Stomach (tissue), 4 donors: ENCODE measurements around the gene TMEM191C.

Experiments used
- POLR2A ChIP-seq, 4 donors: fragments of 450-650 bp; IDR thresholded peaks; one replicate each; pipeline ENCODE4 v1.6.1; 2016; ENCODE audit warnings: antibody characterized with exemption in 4 of 4, control low read depth in 2 of 4, mild to moderate bottlenecking in 1 of 4, moderate library complexity in 1 of 4
- POLR2AphosphoS5 ChIP-seq, 3 donors: sonication (generic); formaldehyde crosslinking; IDR thresholded peaks; one replicate each; pipeline ENCODE4 v1.6.1; 2016; ENCODE audit warnings: antibody characterized with exemption in 3 of 3
- TF ChIP-seq, protein P1 (sequence below), 7 experiments: fragments of 450-650 bp in 4 of 7; fragments of 200-600 bp in 3 of 7; sonication (generic) in 3 of 7; IDR thresholded peaks; one replicate each; pipeline ENCODE4 v1.5.1; 2016 to 2019; ENCODE audit warnings: antibody characterized with exemption in 7 of 7, control low read depth in 2 of 7, mild to moderate bottlenecking in 1 of 7

GRCh38 chr22:21450858-21451353 lies 16.3 kb upstream of the TMEM191C start:
- TF ChIP-seq, protein P1, sequence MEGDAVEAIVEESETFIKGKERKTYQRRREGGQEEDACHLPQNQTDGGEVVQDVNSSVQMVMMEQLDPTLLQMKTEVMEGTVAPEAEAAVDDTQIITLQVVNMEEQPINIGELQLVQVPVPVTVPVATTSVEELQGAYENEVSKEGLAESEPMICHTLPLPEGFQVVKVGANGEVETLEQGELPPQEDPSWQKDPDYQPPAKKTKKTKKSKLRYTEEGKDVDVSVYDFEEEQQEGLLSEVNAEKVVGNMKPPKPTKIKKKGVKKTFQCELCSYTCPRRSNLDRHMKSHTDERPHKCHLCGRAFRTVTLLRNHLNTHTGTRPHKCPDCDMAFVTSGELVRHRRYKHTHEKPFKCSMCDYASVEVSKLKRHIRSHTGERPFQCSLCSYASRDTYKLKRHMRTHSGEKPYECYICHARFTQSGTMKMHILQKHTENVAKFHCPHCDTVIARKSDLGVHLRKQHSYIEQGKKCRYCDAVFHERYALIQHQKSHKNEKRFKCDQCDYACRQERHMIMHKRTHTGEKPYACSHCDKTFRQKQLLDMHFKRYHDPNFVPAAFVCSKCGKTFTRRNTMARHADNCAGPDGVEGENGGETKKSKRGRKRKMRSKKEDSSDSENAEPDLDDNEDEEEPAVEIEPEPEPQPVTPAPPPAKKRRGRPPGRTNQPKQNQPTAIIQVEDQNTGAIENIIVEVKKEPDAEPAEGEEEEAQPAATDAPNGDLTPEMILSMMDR (IDR thresholded peaks at IDR 0.05): no peak
- no peak for TF ChIP-seq POLR2AphosphoS5 (IDR thresholded peaks at IDR 0.05)
- TF ChIP-seq POLR2A (IDR thresholded peaks at IDR 0.05): no peak
